Karpas-422 (cell line): ENCODE data around the gene NSD1. TPM values are rescaled to one million over a fixed set of nuclear protein-coding genes. Genes with fewer than 3 reads are reported as not detected.
"Not testable (repeated sequence)": the region's sequence is repeated elsewhere in the genome, so short reads cannot be mapped to it uniquely, and the experiment has no call there.

Source experiments
- DNase-seq: peaks from one replicate; pipeline ENCODE4 v3.0.0-alpha.2; 2015
- H2AFZ ChIP-seq: fragments of 200-600 bp; sonication (generic); 2 replicates; pipeline ENCODE4 v1.6.1; 2014; ENCODE audit warnings: antibody characterized with exemption, low read length, mixed read lengths
- H3K27ac ChIP-seq: fragments of 200-600 bp; sonication (generic); 2 replicates; pipeline ENCODE4 v1.5.1; 2014; ENCODE audit warnings: mild to moderate bottlenecking, low read length, moderate library complexity
- H3K27me3 ChIP-seq: fragments of 200-600 bp; sonication (generic); 2 replicates; pipeline ENCODE4 v1.6.1; 2014; ENCODE audit warnings: low read length, mixed read lengths
- H3K36me3 ChIP-seq: fragments of 200-600 bp; sonication (generic); 2 replicates; pipeline ENCODE4 v1.6.1; 2014; ENCODE audit warnings: low read length, mixed read lengths; ENCODE audit not compliant: insufficient read depth
- H3K4me1 ChIP-seq: fragments of 200-600 bp; sonication (generic); 2 replicates; pipeline ENCODE4 v1.6.1; 2014; ENCODE audit warnings: mild to moderate bottlenecking, low read length, mixed read lengths
- H3K4me2 ChIP-seq: fragments of 200-600 bp; sonication (generic); 2 replicates; pipeline ENCODE4 v1.6.1; 2014; ENCODE audit warnings: low read length, low read depth, mild to moderate bottlenecking; ENCODE audit not compliant: poor library complexity, severe bottlenecking
- H3K4me3 ChIP-seq: fragments of 200-600 bp; sonication (generic); 2 replicates; pipeline ENCODE4 v1.5.1; 2014; ENCODE audit warnings: mild to moderate bottlenecking, antibody characterized with exemption, low read length, mixed read lengths
- H3K79me2 ChIP-seq: fragments of 200-600 bp; sonication (generic); 2 replicates; pipeline ENCODE4 v1.6.1; 2014; ENCODE audit warnings: mild to moderate bottlenecking, low read length, mixed read lengths
- H3K9ac ChIP-seq: fragments of 200-600 bp; sonication (generic); 2 replicates; pipeline ENCODE4 v1.6.0; 2014; ENCODE audit warnings: low read length
- H3K9me2 ChIP-seq: fragments of 200-600 bp; sonication (generic), shearing (Covaris generic); replicated peaks from 2 replicates; pipeline ENCODE4 v1.6.0; 2014; ENCODE audit warnings: mild to moderate bottlenecking, low read length, moderate library complexity; ENCODE audit not compliant: insufficient read depth
- H3K9me3 ChIP-seq: fragments of 300-700, 200-600 bp; sonication (generic); 2 replicates; pipeline ENCODE4 v1.6.1; 2014; ENCODE audit warnings: low read length, mixed read lengths
- H4K20me1 ChIP-seq: fragments of 200-600 bp; sonication (generic); 2 replicates; pipeline ENCODE4 v1.6.1; 2014; ENCODE audit warnings: mild to moderate bottlenecking, antibody characterized with exemption, low read length, low read depth; ENCODE audit not compliant: insufficient read depth
- total RNA-seq: library from RNA; depleted of rRNA; stranded (reverse); fragments of >200 nt; shearing (Covaris generic); gene quantifications from 2 replicates; pipeline ENCODE4 v1.2.3, GENCODE V29; 2014; ENCODE audit warnings: low replicate concordance

The NSD1 gene
- total RNA-seq, 1 experiment from 2014 or later = 70.9 TPM

DNA sequence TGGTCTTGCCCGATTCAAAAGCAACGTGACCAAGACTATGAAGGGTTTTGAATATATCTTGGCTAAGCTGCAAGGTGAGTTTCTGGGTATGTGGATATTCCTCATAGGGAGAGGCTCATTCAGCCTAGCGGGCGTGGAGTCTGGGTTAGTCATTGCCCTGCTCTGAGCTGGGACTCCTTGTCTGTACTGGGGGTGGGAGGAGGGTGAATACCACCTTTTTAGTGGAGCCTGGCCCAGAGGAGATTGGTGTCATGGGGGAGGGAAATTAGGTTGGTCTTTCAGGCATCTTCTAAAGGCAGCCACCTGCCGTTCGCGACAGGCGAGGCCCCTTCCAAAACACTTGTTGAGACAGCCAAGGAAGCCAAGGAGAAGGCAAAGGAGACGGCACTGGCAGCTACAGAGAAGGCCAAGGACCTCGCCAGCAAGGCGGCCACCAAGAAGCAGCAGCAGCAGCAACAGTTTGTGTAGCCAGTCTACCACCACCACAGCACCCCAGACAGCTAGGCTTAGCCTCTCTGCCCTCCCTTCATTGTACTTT, 172.6 kb downstream of the NSD1 start:
- not testable (repeated sequence) for H3K4me3 ChIP-seq, H3K36me3 ChIP-seq, H2AFZ ChIP-seq, DNase-seq, H3K9ac ChIP-seq, H3K9me3 ChIP-seq, H3K27me3 ChIP-seq, H3K27ac ChIP-seq, H3K9me2 ChIP-seq, H3K4me2 ChIP-seq
- Histone ChIP-seq H3K4me1 (peaks cover 46% of the 10 kb centered on the region), H4K20me1 (peaks cover 22% of the 10 kb centered on the region), H3K79me2 (peaks cover 30% of the 10 kb centered on the region)

DNA sequence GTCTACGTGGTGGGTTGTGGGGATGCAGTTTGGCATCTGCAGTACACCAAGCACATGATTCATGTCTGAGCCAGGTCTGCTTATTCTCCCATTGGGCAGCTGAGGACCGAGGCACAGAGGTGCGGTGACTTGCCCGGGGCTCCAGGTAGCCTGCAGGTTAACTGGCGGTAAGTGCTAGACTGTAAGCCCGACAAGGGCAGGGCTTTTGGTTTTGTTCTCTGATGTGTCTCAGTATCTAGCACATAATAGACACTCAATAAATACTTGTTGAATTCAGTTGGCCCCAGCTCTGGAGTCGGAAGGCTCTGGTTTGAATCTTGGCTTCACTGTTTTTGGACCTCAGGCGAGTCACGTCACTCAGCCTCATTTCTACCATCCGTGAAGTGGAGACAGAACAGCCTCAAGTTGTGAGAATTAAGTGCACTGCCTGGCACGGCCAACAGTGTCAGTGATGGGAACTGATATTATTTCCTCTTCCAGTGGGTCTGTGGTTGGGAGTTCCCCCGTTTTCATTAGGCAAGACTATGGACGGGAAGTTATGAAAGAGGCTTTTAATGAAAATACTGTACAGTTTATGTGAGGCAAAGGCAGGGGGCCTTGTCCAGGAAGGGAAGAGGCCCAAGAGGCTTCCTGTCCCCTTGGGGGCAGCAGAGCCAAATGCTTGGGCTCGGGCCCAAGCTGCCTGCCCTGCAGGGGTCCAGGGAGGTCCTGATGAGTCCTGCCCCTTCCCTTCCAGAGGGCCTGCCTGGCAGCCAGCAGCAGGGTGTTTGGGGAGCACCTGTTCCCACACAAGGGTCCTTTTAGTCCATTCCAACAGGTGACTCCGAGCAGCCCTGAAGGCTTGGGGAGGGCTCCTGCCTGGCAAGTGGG, 173.3 kb downstream of the NSD1 start:
- no peak overlapping the region for H3K27ac ChIP-seq
- no peaks in the 10 kb centered on the region for H3K27me3 ChIP-seq
- H3K9me3 ChIP-seq = no peaks in the 10 kb centered on the region
- H4K20me1 ChIP-seq = peaks cover 22% of the 10 kb centered on the region
- no peaks in the 10 kb centered on the region for H3K9me2 ChIP-seq
- H3K4me2 ChIP-seq = no peak overlapping the region
- H3K4me3 ChIP-seq = no peak overlapping the region
- DNase-seq = no peak
- no peak overlapping the region for H3K9ac ChIP-seq
- H3K36me3 ChIP-seq = peaks cover 10% of the 10 kb centered on the region; the same call in 1 of the 2 replicates
- H3K79me2 ChIP-seq = peaks cover 30% of the 10 kb centered on the region
- peaks cover 45% of the 10 kb centered on the region for H3K4me1 ChIP-seq
- no peak overlapping the region for H2AFZ ChIP-seq

- no peak for DNase-seq
- Histone ChIP-seq H4K20me1 (peaks cover 22% of the 10 kb centered on the region), H3K9me3 (no peaks in the 10 kb centered on the region), H3K4me2 (no peak overlapping the region), H3K4me1 (peaks cover 44% of the 10 kb centered on the region), H3K79me2 (peaks cover 29% of the 10 kb centered on the region), H3K36me3 (peaks cover 10% of the 10 kb centered on the region; the same call in 1 of the 2 replicates), H3K27ac (no peak overlapping the region), H2AFZ (no peak overlapping the region), H3K27me3 (no peaks in the 10 kb centered on the region), H3K4me3 (no peak overlapping the region), H3K9ac (no peak overlapping the region), H3K9me2 (no peaks in the 10 kb centered on the region)
Measured at GRCh38 chr5:177307544-177308363, 174.2 kb downstream of the NSD1 start.

GRCh38 chr5:177308740-177309139, 175.2 kb downstream of the NSD1 start:
- H2AFZ ChIP-seq = no peak overlapping the region
- H3K9ac ChIP-seq = no peak overlapping the region
- peak overlapping the region; percentile 19; the same call in 1 of the 2 replicates for H3K27ac ChIP-seq
- H3K36me3 ChIP-seq = peaks cover 10% of the 10 kb centered on the region; the same call in 1 of the 2 replicates
- H3K4me1 ChIP-seq = peaks cover 46% of the 10 kb centered on the region
- H4K20me1 ChIP-seq = peaks cover 22% of the 10 kb centered on the region
- H3K27me3 ChIP-seq = no peaks in the 10 kb centered on the region
- H3K9me2 ChIP-seq = no peaks in the 10 kb centered on the region
- no peak overlapping the region for H3K4me2 ChIP-seq
- H3K79me2 ChIP-seq = peaks cover 21% of the 10 kb centered on the region
- no peak overlapping the region for H3K4me3 ChIP-seq
- DNase-seq = no peak
- no peaks in the 10 kb centered on the region for H3K9me3 ChIP-seq

DNA sequence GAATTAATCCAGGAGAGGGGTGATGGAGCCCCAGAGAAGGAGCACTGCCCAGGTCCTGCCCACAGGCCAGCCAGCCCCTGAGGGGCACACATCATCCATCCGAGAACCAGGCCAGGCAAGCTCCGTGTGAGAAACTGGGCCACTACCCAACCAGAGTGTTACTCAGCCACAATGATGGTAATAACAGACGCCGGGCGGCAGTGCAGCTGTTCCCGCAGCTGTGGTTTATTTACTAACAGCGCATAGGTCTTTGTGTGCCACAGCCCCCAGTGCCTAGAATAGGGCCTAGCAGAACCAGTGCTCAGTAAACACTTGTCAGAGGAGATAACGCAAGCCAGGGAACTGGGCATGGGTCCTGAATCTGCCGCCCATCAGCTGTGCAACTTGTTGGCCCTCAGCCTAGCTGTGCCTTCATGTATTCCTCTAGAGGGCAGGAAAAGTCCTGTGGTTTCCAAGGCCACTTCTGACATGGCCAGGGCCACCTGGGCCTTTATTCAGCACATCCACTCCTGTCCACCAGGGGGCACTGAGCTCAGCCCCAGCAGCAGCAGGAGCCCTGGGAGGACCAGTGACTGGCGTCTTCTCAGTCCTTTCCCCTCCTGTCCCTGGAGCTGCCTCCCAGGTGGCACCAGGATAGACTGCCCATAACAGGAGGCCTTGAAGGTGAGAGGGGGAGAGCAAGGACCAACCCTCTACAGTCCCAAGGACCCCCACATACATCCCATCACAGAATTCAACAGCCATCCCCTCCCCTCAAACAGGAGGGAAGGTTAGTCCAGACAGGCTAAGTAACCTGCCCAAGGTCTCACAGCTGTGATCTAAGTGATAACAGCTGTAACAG, 176.0 kb downstream of the NSD1 start:
- Histone ChIP-seq H3K9ac (no peak overlapping the region), H3K4me3 (no peak overlapping the region), H4K20me1 (peaks cover 21% of the 10 kb centered on the region), H3K36me3 (peaks cover 10% of the 10 kb centered on the region; the same call in 1 of the 2 replicates), H2AFZ (no peak overlapping the region), H3K9me2 (no peaks in the 10 kb centered on the region), H3K27me3 (no peaks in the 10 kb centered on the region), H3K27ac (peak overlapping the region; percentile 46), H3K79me2 (peaks cover 13% of the 10 kb centered on the region), H3K4me1 (peaks cover 45% of the 10 kb centered on the region), H3K4me2 (no peak overlapping the region), H3K9me3 (no peaks in the 10 kb centered on the region)
- DNase-seq = peak; percentile 87

GRCh38 chr5:177310332-177310731, 176.8 kb downstream of the NSD1 start:
- no peak for DNase-seq

GRCh38 chr5:177310757-177311391, 177.3 kb downstream of the NSD1 start:
- peak; percentile 93 for DNase-seq
- peak overlapping the region; percentile 94 for H3K4me3 ChIP-seq
- H3K9ac ChIP-seq = peak overlapping the region; percentile 93
- H3K27ac ChIP-seq = peak overlapping the region; percentile 82
- no peak overlapping the region for H2AFZ ChIP-seq
- H3K36me3 ChIP-seq = no peaks in the 10 kb centered on the region
- no peaks in the 10 kb centered on the region for H3K79me2 ChIP-seq
- H3K4me1 ChIP-seq = peaks cover 34% of the 10 kb centered on the region
- H3K27me3 ChIP-seq = no peaks in the 10 kb centered on the region
- peak overlapping the region; percentile 74 for H3K4me2 ChIP-seq
- H3K9me2 ChIP-seq = no peaks in the 10 kb centered on the region
- no peaks in the 10 kb centered on the region for H3K9me3 ChIP-seq
- peaks cover 10% of the 10 kb centered on the region for H4K20me1 ChIP-seq

More at GRCh38 chr5:177310332-177310731, 176.8 kb downstream of the NSD1 start:
- Histone ChIP-seq H3K9ac (no peak overlapping the region), H3K36me3 (peaks cover 4% of the 10 kb centered on the region; the same call in 1 of the 2 replicates), H3K79me2 (peaks cover 5% of the 10 kb centered on the region), H3K4me1 (peaks cover 38% of the 10 kb centered on the region), H2AFZ (no peak overlapping the region), H3K9me3 (no peaks in the 10 kb centered on the region), H4K20me1 (peaks cover 14% of the 10 kb centered on the region), H3K9me2 (no peaks in the 10 kb centered on the region), H3K27me3 (no peaks in the 10 kb centered on the region), H3K4me2 (peak overlapping the region; percentile 74), H3K4me3 (peak overlapping the region; percentile 94; the same call in 1 of the 2 replicates), H3K27ac (peak overlapping the region; percentile 46)
